Measurements from ENCODE around the gene ADGRL1. TPM values are rescaled to one million over a fixed set of nuclear protein-coding genes. Genes with fewer than 3 reads are reported as not detected.

Gene ADGRL1
- total and polyA plus RNA-seq, 2 donors (not counting 3 experiments of a cell fraction or from before 2014, with no cell fraction given), result 7.3 to 8.3 TPM

GRCh38 chr19:14116918-14117578, 88.9 kb downstream of the ADGRL1 start:
- CTCF ChIA-PET, result interaction anchor here (1.1 to 4.8 kb wide), 4 partner anchors 13 to 27 kb away, joined by 3 to 27 read pairs (median 8); partner anchors contain the start of gene ASF1B
- intact Hi-C loops (cut with micrococcal nuclease), result loop anchor here (1.0 to 2.0 kb wide), 3 partner anchors 26 to 237 kb away; partner anchors contain the start of gene SAMD1

More at GRCh38 chr19:14116918-14117578, 88.9 kb downstream of the ADGRL1 start:
- no peaks in the 10 kb centered on the region for H3K27me3 ChIP-seq (ENCODE audit: control insufficient read depth in 2 of 2, insufficient read depth in 2 of 2, low read length in 2 of 2)
- H3K4me1 ChIP-seq (ENCODE audit: control insufficient read depth, extremely low read depth, insufficient read depth, low read length), result peaks cover 25% of the 10 kb centered on the region
- no peaks in the 10 kb centered on the region for H4K20me1 ChIP-seq (replicated peaks; ENCODE audit: control insufficient read depth, extremely low read depth, insufficient read depth, low read length)
- H3K9me1 ChIP-seq (replicated peaks; ENCODE audit: control insufficient read depth, extremely low read depth, insufficient read depth, low read length), result no peaks in the 10 kb centered on the region
- no peak overlapping the region for H3K27ac ChIP-seq (ENCODE audit: insufficient read depth, low read depth, low read length)
- TF ChIP-seq MAX (IDR thresholded peaks at IDR 0.05; ENCODE audit: insufficient read depth, insufficient read length) (no peak), POLR2A (IDR thresholded peaks at IDR 0.05; ENCODE audit: low read depth, low read length) (no peak), JUN (IDR thresholded peaks at IDR 0.05; ENCODE audit: borderline replicate concordance, insufficient read depth, insufficient read length, low read depth) (no peak), POLR2AphosphoS5 (IDR thresholded peaks at IDR 0.05; ENCODE audit: insufficient read depth, low read depth, low read length) (no peak), MYC (IDR thresholded peaks at IDR 0.05; ENCODE audit: low read depth, low read length) (no peak), CTCF (IDR thresholded peaks at IDR 0.05; ENCODE audit: extremely low read depth in 1 of 2, insufficient read depth in 1 of 2, low read depth in 1 of 2, low read length in 2 of 2) (no peak), EZH2 (IDR thresholded peaks at IDR 0.05; ENCODE audit: borderline replicate concordance, low read depth, low read length, severe bottlenecking) (no peak)
- H3K4me2 ChIP-seq (ENCODE audit: insufficient read depth, low read length), result peak overlapping the region; percentile 82
- FAIRE-seq (peak; percentile 4), DNase-seq (ENCODE audit: low read depth, low spot score) (no peak)
- peak overlapping the region; percentile 10 for H2AFZ ChIP-seq (ENCODE audit: low read depth, low read length)
- no TSS peak for BruUV-seq (replicated peaks)
- H3K79me2 ChIP-seq (ENCODE audit: control insufficient read depth, insufficient read depth, low read length), result peaks cover 30% of the 10 kb centered on the region
- H3K36me3 ChIP-seq (ENCODE audit: control insufficient read depth in 2 of 2, extremely low read depth in 1 of 2, insufficient read depth in 2 of 2, low read length in 2 of 2), result no peaks in the 10 kb centered on the region
- POLR2A ChIA-PET, result no interaction called here
- H3K9me3 ChIP-seq (replicated peaks; ENCODE audit: control insufficient read depth, insufficient read depth, low read length), result no peaks in the 10 kb centered on the region
- dilution Hi-C loops (cut with MboI; ENCODE audit: extremely low pct_ligation_motif_present, low sequenced_read_pairs), result no loop called here
- peak overlapping the region; percentile 51 for H3K9ac ChIP-seq (replicated peaks; ENCODE audit: extremely low read depth, insufficient read depth, low read length)
- peak overlapping the region; percentile 67 to 84 (median 80) for H3K4me3 ChIP-seq (replicated peaks in 1 of 3; ENCODE audit: insufficient read depth in 1 of 3, low read depth in 1 of 3, low read length in 3 of 3)
